ENCODE results near the gene HES4. TPM values are rescaled to one million over a fixed set of nuclear protein-coding genes. Genes with fewer than 3 reads are reported as not detected.
"Not testable (repeated sequence)": the region's sequence is repeated elsewhere in the genome, so short reads cannot be mapped to it uniquely, and the experiment has no call there.

Gene HES4
- total and polyA plus RNA-seq, 4 donors: 3.6 to 82.3 (median 39.4) TPM

GRCh38 chr1:1035291-1035943 lies 35.5 kb upstream of the HES4 start:
- ATAC-seq (ENCODE audit: low FRiP score): no peak
- Histone ChIP-seq H3K27me3 (ENCODE audit: control insufficient read depth in 1 of 2, insufficient read depth in 2 of 2, low read length in 1 of 2) (no peaks in the 10 kb centered on the region), H3K27ac (ENCODE audit: low read depth in 1 of 2, low read length in 2 of 2) (no peak overlapping the region), H3K36me3 (ENCODE audit: control insufficient read depth in 1 of 2, insufficient read depth in 2 of 2, low read length in 1 of 2) (no peaks in the 10 kb centered on the region), H3K4me3 (ENCODE audit: low read length in 2 of 2) (no peak overlapping the region), H3K4me1 (ENCODE audit: control insufficient read depth in 1 of 2, insufficient read depth in 2 of 2, low read length in 2 of 2) (no peaks in the 10 kb centered on the region), H3K9me3 (ENCODE audit: control insufficient read depth, low read length) (no peaks in the 10 kb centered on the region)
- WGBS, 2 donors: 94 to 95% methylated on average over 19 of the region's 19 CpGs
- intact Hi-C loops (cut with DNase I): no loop called here
- no peak for DNase-seq

DNA sequence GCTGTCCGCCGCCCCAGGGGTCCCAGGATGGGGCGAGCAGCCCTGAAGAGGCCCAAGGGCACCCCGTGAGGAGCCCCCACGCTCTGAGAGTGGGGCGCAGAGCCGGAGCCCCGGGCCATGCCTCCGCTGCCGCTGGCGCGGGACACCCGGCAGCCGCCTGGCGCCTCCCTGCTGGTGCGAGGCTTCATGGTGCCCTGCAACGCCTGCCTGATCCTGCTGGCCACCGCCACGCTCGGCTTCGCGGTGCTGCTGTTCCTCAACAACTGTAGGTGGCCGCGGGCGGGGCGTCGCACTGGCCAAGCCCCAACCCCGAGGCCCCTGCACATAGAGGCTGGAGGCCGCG lies 34.5 kb upstream of the HES4 start:
- intact Hi-C loops (cut with DNase I): no loop called here
- Histone ChIP-seq H3K4me1 (ENCODE audit: control insufficient read depth in 1 of 2, insufficient read depth in 2 of 2, low read length in 2 of 2) (no peaks in the 10 kb centered on the region), H3K9me3 (ENCODE audit: control insufficient read depth, low read length) (no peaks in the 10 kb centered on the region), H3K27me3 (ENCODE audit: control insufficient read depth in 1 of 2, insufficient read depth in 2 of 2, low read length in 1 of 2) (no peaks in the 10 kb centered on the region), H3K27ac (ENCODE audit: low read depth in 1 of 2, low read length in 2 of 2) (no peak overlapping the region), H3K4me3 (ENCODE audit: low read length in 2 of 2) (no peak overlapping the region), H3K36me3 (ENCODE audit: control insufficient read depth in 1 of 2, insufficient read depth in 2 of 2, low read length in 1 of 2) (no peaks in the 10 kb centered on the region)
- DNase-seq (no peak), ATAC-seq (ENCODE audit: low FRiP score) (no peak)
- 84 to 91% methylated on average over 17 to 30 of the region's 30 CpGs for WGBS, 2 donors

GRCh38 chr1:1033731-1034438 lies 34.0 kb upstream of the HES4 start:
- intact Hi-C loops (cut with DNase I): no loop called here
- Histone ChIP-seq H3K27ac (ENCODE audit: low read depth in 1 of 2, low read length in 2 of 2) (no peak overlapping the region), H3K4me3 (ENCODE audit: low read length in 2 of 2) (no peak overlapping the region), H3K36me3 (ENCODE audit: control insufficient read depth in 1 of 2, insufficient read depth in 2 of 2, low read length in 1 of 2) (no peaks in the 10 kb centered on the region), H3K27me3 (ENCODE audit: control insufficient read depth in 1 of 2, insufficient read depth in 2 of 2, low read length in 1 of 2) (no peaks in the 10 kb centered on the region), H3K4me1 (ENCODE audit: control insufficient read depth in 1 of 2, insufficient read depth in 2 of 2, low read length in 2 of 2) (no peaks in the 10 kb centered on the region), H3K9me3 (ENCODE audit: control insufficient read depth, low read length) (no peaks in the 10 kb centered on the region)
- 10 to 15% methylated on average over 51 to 71 of the region's 71 CpGs for WGBS, 2 donors
- no peak for ATAC-seq (ENCODE audit: low FRiP score)
- no peak for DNase-seq

- Histone ChIP-seq H3K36me3 (ENCODE audit: control insufficient read depth in 1 of 2, insufficient read depth in 2 of 2, low read length in 1 of 2) (no peaks in the 10 kb centered on the region), H3K27ac (ENCODE audit: low read depth in 1 of 2, low read length in 2 of 2) (no peak overlapping the region), H3K27me3 (ENCODE audit: control insufficient read depth in 1 of 2, insufficient read depth in 2 of 2, low read length in 1 of 2) (no peaks in the 10 kb centered on the region), H3K9me3 (ENCODE audit: control insufficient read depth, low read length) (no peaks in the 10 kb centered on the region), H3K4me3 (ENCODE audit: low read length in 2 of 2) (peak overlapping the region; percentile 42 to 56), H3K4me1 (ENCODE audit: control insufficient read depth in 1 of 2, insufficient read depth in 2 of 2, low read length in 2 of 2) (no peaks in the 10 kb centered on the region)
- WGBS, 2 donors: 1% methylated on average over 22 to 73 of the region's 73 CpGs
- intact Hi-C loops (cut with DNase I): no loop called here
- ATAC-seq (ENCODE audit: low FRiP score): peak; percentile 71
- peak; percentile 76 to 92 for DNase-seq
These were observed 33.2 kb upstream of the HES4 start for GRCh38 chr1:1033009-1033587.

DNA sequence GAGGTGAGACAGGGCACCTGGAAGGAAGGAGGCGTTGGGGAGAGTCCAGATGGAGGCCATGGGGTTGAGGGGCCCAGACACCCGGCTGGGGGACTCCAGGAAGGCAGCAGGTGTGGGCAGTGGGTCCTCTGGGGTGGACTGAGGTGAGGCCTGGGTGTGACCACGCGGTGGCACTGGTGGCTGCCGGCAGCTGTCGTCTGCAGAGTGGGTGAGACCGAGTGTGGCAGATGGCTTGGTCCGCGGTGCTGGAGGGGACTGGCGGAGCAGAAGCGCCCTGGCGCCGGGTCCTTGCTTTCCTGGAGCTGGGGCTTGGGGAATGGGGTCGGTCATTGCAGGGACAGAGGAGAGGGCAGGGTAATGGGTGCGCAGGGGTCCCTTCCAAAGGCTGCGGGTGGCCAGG lies 32.5 kb upstream of the HES4 start:
- no peak for DNase-seq
- ATAC-seq (ENCODE audit: low FRiP score): no peak
- intact Hi-C loops (cut with DNase I): no loop called here
- Histone ChIP-seq H3K27me3 (ENCODE audit: control insufficient read depth in 1 of 2, insufficient read depth in 2 of 2, low read length in 1 of 2) (no peaks in the 10 kb centered on the region), H3K4me1 (ENCODE audit: control insufficient read depth in 1 of 2, insufficient read depth in 2 of 2, low read length in 2 of 2) (no peaks in the 10 kb centered on the region), H3K4me3 (ENCODE audit: low read length in 2 of 2) (no peak overlapping the region), H3K27ac (ENCODE audit: low read depth in 1 of 2, low read length in 2 of 2) (no peak overlapping the region), H3K9me3 (ENCODE audit: control insufficient read depth, low read length) (no peaks in the 10 kb centered on the region), H3K36me3 (ENCODE audit: control insufficient read depth in 1 of 2, insufficient read depth in 2 of 2, low read length in 1 of 2) (no peaks in the 10 kb centered on the region)
- WGBS, 2 donors: 44% methylated on average over 16 of the region's 16 CpGs

GRCh38 chr1:1031659-1032235 lies 31.9 kb upstream of the HES4 start:
- Histone ChIP-seq H3K36me3 (ENCODE audit: control insufficient read depth in 1 of 2, insufficient read depth in 2 of 2, low read length in 1 of 2) (no peaks in the 10 kb centered on the region), H3K9me3 (ENCODE audit: control insufficient read depth, low read length) (no peaks in the 10 kb centered on the region), H3K27ac (ENCODE audit: low read depth in 1 of 2, low read length in 2 of 2) (no peak overlapping the region), H3K27me3 (ENCODE audit: control insufficient read depth in 1 of 2, insufficient read depth in 2 of 2, low read length in 1 of 2) (no peaks in the 10 kb centered on the region), H3K4me3 (ENCODE audit: low read length in 2 of 2) (no peak overlapping the region), H3K4me1 (ENCODE audit: control insufficient read depth in 1 of 2, insufficient read depth in 2 of 2, low read length in 2 of 2) (no peaks in the 10 kb centered on the region)
- intact Hi-C loops (cut with DNase I): no loop called here
- DNase-seq (no peak), ATAC-seq (ENCODE audit: low FRiP score) (no peak)
- 86 to 93% methylated on average over 11 of the region's 11 CpGs for WGBS, 2 donors

GRCh38 chr1:1030867-1031658 lies 31.2 kb upstream of the HES4 start:
- H3K36me3 ChIP-seq (ENCODE audit: control insufficient read depth in 1 of 2, insufficient read depth in 2 of 2, low read length in 1 of 2); H3K27ac ChIP-seq (ENCODE audit: low read depth in 1 of 2, low read length in 2 of 2); H3K9me3 ChIP-seq (ENCODE audit: control insufficient read depth, low read length); H3K4me3 ChIP-seq (ENCODE audit: low read length in 2 of 2); H3K27me3 ChIP-seq (ENCODE audit: control insufficient read depth in 1 of 2, insufficient read depth in 2 of 2, low read length in 1 of 2); DNase-seq; ATAC-seq (ENCODE audit: low FRiP score); H3K4me1 ChIP-seq (ENCODE audit: control insufficient read depth in 1 of 2, insufficient read depth in 2 of 2, low read length in 2 of 2); intact Hi-C loops (cut with DNase I): not testable (repeated sequence)
- 74 to 93% methylated on average over 7 of the region's 7 CpGs for WGBS, 2 donors

DNA sequence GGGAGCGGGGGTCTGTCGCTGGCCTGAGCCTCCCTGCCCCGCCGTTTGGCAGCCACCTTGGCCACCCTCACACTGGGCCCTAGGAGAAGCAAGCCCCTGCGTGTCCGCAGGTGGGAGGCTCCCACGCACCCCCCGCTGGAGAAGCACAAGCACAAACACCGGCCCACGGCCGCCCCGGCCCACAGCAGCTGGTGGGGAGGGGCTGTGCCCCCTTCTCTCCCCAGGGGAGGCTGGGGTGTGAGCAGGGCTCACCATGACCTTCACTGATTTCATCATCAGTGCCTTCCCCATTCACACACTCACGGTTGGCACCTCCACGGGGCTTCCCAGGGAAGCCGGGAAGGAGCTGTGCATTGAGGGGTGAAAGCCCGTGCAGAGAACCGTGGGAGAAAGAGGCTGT lies 27.9 kb upstream of the HES4 start:
- ATAC-seq (ENCODE audit: low FRiP score): no peak
- Histone ChIP-seq H3K36me3 (ENCODE audit: control insufficient read depth in 1 of 2, insufficient read depth in 2 of 2, low read length in 1 of 2) (no peaks in the 10 kb centered on the region), H3K4me3 (ENCODE audit: low read length in 2 of 2) (no peak overlapping the region), H3K27me3 (ENCODE audit: control insufficient read depth in 1 of 2, insufficient read depth in 2 of 2, low read length in 1 of 2) (no peaks in the 10 kb centered on the region), H3K27ac (ENCODE audit: low read depth in 1 of 2, low read length in 2 of 2) (no peak overlapping the region), H3K9me3 (ENCODE audit: control insufficient read depth, low read length) (no peaks in the 10 kb centered on the region), H3K4me1 (ENCODE audit: control insufficient read depth in 1 of 2, insufficient read depth in 2 of 2, low read length in 2 of 2) (no peaks in the 10 kb centered on the region)
- intact Hi-C loops (cut with DNase I): no loop called here
- DNase-seq: no peak
- 85 to 88% methylated on average over 17 of the region's 17 CpGs for WGBS, 2 donors

All from aorta (tissue), 5 donors.